GM12891 (cell line): ENCODE data around the gene ELMO1.

ENCODE experiments used
- PAX5 ChIP-seq: IDR thresholded peaks from 2 replicates; pipeline ENCODE4 v1.6.1; 2011; ENCODE audit warnings: low read length, moderate library complexity, mild to moderate bottlenecking; ENCODE audit not compliant: insufficient read depth, severe bottlenecking
- POLR2A ChIP-seq: IDR thresholded peaks from 2 replicates; pipeline ENCODE4 v1.6.1; 2011; ENCODE audit warnings: low read depth, low read length, control low read depth
- POLR2AphosphoS5 ChIP-seq: IDR thresholded peaks from 2 replicates; pipeline ENCODE4 v1.6.1; 2011; ENCODE audit warnings: low read depth, low read length, control low read depth
- POU2F2 ChIP-seq: IDR thresholded peaks from 2 replicates; pipeline ENCODE4 v1.6.1; 2011; ENCODE audit warnings: low read depth, mild to moderate bottlenecking, control low read depth, low read length, moderate library complexity
- TAF1 ChIP-seq: IDR thresholded peaks from 2 replicates; pipeline ENCODE4 v1.6.1; 2011; ENCODE audit warnings: low read depth, low read length, control low read depth

DNA sequence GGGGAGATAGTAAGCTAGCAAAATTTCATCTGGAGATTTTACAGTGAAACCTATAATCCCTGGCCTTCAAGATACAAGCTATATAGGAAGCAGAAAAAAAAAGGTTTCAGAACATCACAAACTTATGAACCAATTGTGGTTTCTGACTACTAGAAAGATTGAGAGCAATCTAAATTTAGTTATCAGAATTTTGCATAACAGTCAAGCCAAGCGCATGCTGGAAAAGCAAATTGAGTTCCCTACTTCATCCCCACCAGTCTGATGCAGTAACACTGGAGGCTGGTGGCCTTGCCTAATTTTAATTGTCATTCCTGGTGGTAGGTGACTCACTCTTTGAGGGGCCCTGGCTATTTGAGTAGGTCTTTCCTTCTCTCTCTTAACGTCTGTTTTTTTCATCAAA is 46.3 kb upstream of the ELMO1 start:
- TF ChIP-seq POLR2A (no peak), TAF1 (no peak), POLR2AphosphoS5 (no peak), PAX5 (no peak), POU2F2 (no peak)
